Epithelial cell of proximal tubule (primary cell): ENCODE results near the gene KCNJ12. TPM values are rescaled to one million over a fixed set of nuclear protein-coding genes. Genes with fewer than 3 reads are reported as not detected.
A peak's percentile ranks its signal among the peaks of the same experiment; 100 is the strongest.

Source experiments
- DNase-seq: peaks from one replicate; pipeline ENCODE4 v3.0.0-alpha.2; 2011; ENCODE audit warnings: low read depth
- H3K4me3 ChIP-seq: 2 replicates; pipeline ENCODE4 v1.5.1; 2011; ENCODE audit warnings: low read depth, mild to moderate bottlenecking, low read length
- CTCF ChIP-seq: conservative IDR thresholded peaks from 2 replicates; pipeline ENCODE4 v1.5.1; 2012; ENCODE audit warnings: low read depth, mild to moderate bottlenecking, low read length
- total RNA-seq: library from RNA; depleted of rRNA; stranded (reverse); fragments of >200 nt; gene quantifications from 2 replicates; pipeline ENCODE4 v1.2.3, GENCODE V29; 2015

KCNJ12 gene
- total RNA-seq, 1 donor from 2014 or later = 0.06 TPM

DNA sequence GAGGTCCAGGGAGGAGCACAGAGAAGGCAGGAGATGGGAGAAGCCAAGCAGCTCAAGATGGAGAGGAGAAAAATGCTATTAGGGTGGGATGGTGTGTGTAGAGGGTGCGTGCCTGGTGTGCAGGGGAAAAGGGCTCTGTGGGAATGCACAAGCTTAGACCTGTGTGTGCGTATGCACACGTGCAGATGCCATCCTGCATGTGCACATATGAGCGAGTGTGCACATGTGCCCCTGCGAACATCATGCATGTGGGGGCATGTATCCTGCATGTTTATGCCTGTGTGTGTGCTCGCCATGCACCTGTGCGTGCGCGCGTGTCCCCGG is 438 bp upstream of the KCNJ12 start:
- no peak for DNase-seq
- peak overlapping the region; percentile 66 for H3K4me3 ChIP-seq
- no peak for TF ChIP-seq CTCF

GRCh38 chr17:21376759-21377690 is 868 bp downstream of the KCNJ12 start:
- peak overlapping the region; percentile 66 for H3K4me3 ChIP-seq
- TF ChIP-seq CTCF = no peak
- DNase-seq = no peak

GRCh38 chr17:21377705-21378396 is 1.7 kb downstream of the KCNJ12 start:
- DNase-seq = no peak
- H3K4me3 ChIP-seq = peak overlapping the region; percentile 66
- TF ChIP-seq CTCF = no peak

GRCh38 chr17:21378553-21378952 is 2.4 kb downstream of the KCNJ12 start:
- TF ChIP-seq CTCF = no peak
- H3K4me3 ChIP-seq = no peak overlapping the region
- DNase-seq = no peak

DNA sequence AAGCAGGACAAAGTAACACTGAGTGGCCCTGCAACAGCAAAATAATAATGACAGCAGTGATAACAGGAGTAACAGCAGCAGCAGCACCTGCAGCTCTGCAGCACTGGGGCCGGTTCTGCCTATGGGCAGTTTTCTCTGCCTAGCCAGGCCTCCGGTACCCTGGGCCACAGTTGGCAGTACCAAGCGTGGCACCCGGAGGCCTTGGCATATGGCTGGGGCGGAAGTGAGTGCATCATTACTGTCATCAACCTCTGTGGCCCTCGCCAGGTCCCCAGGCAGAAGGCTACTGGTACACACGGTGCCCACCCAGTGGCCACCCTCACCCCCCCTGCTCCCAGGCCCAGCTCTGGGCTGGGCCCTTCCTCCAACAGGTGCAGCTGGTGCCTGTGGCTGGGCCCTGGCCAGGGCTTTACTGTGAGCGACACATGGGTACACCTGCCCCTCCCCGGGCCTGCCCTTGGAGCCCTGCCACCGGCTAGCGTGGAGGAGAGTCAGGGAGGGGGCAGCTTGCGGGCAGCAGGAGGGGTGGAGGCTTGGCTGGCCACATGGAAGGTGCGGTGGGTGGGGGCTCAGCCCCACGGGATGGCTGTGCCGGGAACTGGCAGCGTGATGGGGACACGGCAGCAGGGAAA is 3.0 kb downstream of the KCNJ12 start:
- DNase-seq = no peak
- no peak for TF ChIP-seq CTCF
- no peak overlapping the region for H3K4me3 ChIP-seq

- no peak for TF ChIP-seq CTCF
- H3K4me3 ChIP-seq = no peak overlapping the region
- DNase-seq = no peak
Measured at GRCh38 chr17:21380659-21381058, 4.5 kb downstream of the KCNJ12 start.
